Hepatocyte (in vitro differentiated cells): ENCODE measurements around the gene FLCN. TPM values are rescaled to one million over a fixed set of nuclear protein-coding genes. Genes with fewer than 3 reads are reported as not detected.

Experiments
- DNase-seq: peaks from one replicate; pipeline ENCODE4 v3.0.0-alpha.2; 2016; ENCODE audit warnings: low spot score
- H2AFZ ChIP-seq: fragments of 200-600 bp; sonication (generic); 2 replicates; pipeline ENCODE4 v1.6.0; 2016; ENCODE audit warnings: antibody characterized with exemption, mild to moderate bottlenecking
- H3K27ac ChIP-seq: fragments of 200-600 bp; sonication (generic); 2 replicates; pipeline ENCODE4 v1.5.1; 2016; ENCODE audit warnings: mild to moderate bottlenecking
- H3K27me3 ChIP-seq: fragments of 200-600 bp; sonication (generic); 2 replicates; pipeline ENCODE4 v1.6.1; 2016
- H3K36me3 ChIP-seq: fragments of 200-600 bp; sonication (generic); replicated peaks from 2 replicates; pipeline ENCODE4 v1.5.1; 2016; ENCODE audit warnings: low read depth; ENCODE audit not compliant: insufficient read depth
- H3K4me1 ChIP-seq: fragments of 200-600 bp; sonication (generic); 2 replicates; pipeline ENCODE4 v1.5.1; 2016; ENCODE audit warnings: mild to moderate bottlenecking, moderate library complexity; ENCODE audit not compliant: insufficient read depth
- H3K4me2 ChIP-seq: fragments of 200-600 bp; sonication (generic); 2 replicates; pipeline ENCODE4 v1.6.0; 2016
- H3K4me3 ChIP-seq: fragments of 200-600 bp; sonication (generic); 2 replicates; pipeline ENCODE4 v1.5.1; 2016; ENCODE audit warnings: mild to moderate bottlenecking
- H3K79me2 ChIP-seq: fragments of 200-600 bp; sonication (generic); 2 replicates; pipeline ENCODE4 v1.6.0; 2017; ENCODE audit warnings: mild to moderate bottlenecking
- H3K9me2 ChIP-seq: fragments of 200-600 bp; sonication (generic); replicated peaks from 2 replicates; pipeline ENCODE4 v1.6.0; 2017; ENCODE audit warnings: mild to moderate bottlenecking; ENCODE audit not compliant: insufficient read depth
- H3K9me3 ChIP-seq: fragments of 200-600 bp; sonication (generic); 2 replicates; pipeline ENCODE4 v1.5.1; 2016; ENCODE audit warnings: low read depth, mild to moderate bottlenecking
- H4K20me1 ChIP-seq: fragments of 200-600 bp; sonication (generic); 2 replicates; pipeline ENCODE4 v1.6.0; 2016; ENCODE audit warnings: mild to moderate bottlenecking; ENCODE audit not compliant: insufficient read depth, poor library complexity, severe bottlenecking
- CTCF ChIP-seq: fragments of 200-600 bp; sonication (generic); IDR thresholded peaks from 2 replicates; pipeline ENCODE4 v1.5.1; 2016; ENCODE audit warnings: antibody characterized with exemption, mild to moderate bottlenecking; ENCODE audit not compliant: poor library complexity
- EZH2 ChIP-seq: fragments of 200-600 bp; sonication (generic); IDR thresholded peaks from 2 replicates; pipeline ENCODE4 v1.6.1; 2016; ENCODE audit warnings: antibody characterized with exemption, mild to moderate bottlenecking, borderline replicate concordance
- EZH2phosphoT487 ChIP-seq: fragments of 200-600 bp; sonication (generic); IDR thresholded peaks from one replicate; pipeline ENCODE4 v1.6.1; 2018; ENCODE audit warnings: antibody characterized with exemption, mild to moderate bottlenecking, low read depth, moderate library complexity; ENCODE audit not compliant: unreplicated experiment, severe bottlenecking
- WGBS: methylation state at CpG from one replicate; pipeline ENCODE4 v1.1.6; 2016; ENCODE audit warnings: low lambda C conversion rate; ENCODE audit errors: missing lambda C conversion rate; 5-methylcytosine and 5-hydroxymethylcytosine counted together
- polyA plus RNA-seq: library from polyadenylated mRNA; unstranded; fragments of >200 nt; fragmentation: Nextera tagmentation; extraction: Ambion mirVana; gene quantifications from 2 replicates; pipeline ENCODE4 v1.2.1, GENCODE V29; 2016
- total RNA-seq: library from RNA; depleted of rRNA; stranded (reverse); fragments of >200 nt; gene quantifications from 2 replicates; pipeline ENCODE4 v1.2.3, GENCODE V29; 2014

FLCN gene
- total RNA-seq (51.5 and 66.2 TPM in 2 replicates), polyA plus RNA-seq (31.0 and 39.0 TPM in 2 replicates)

- Histone ChIP-seq H3K27me3 (no peaks in the 10 kb centered on the region), H3K36me3 (no peaks in the 10 kb centered on the region), H4K20me1 (peaks cover 43% of the 10 kb centered on the region), H3K9me3 (no peaks in the 10 kb centered on the region), H3K4me1 (peaks cover 34% of the 10 kb centered on the region), H3K27ac (peak within 1 kb of the TSS; percentile 98), H3K79me2 (peaks cover 47% of the 10 kb centered on the region), H3K4me3 (peak within 1 kb of the TSS; percentile 73), H3K9me2 (no peaks in the 10 kb centered on the region), H2AFZ (peak within 1 kb of the TSS; percentile 81), H3K4me2 (peak within 1 kb of the TSS; percentile 77)
- peak; percentile 93 for DNase-seq
- 1% methylated on average over 53 of the region's 53 CpGs for WGBS
- TF ChIP-seq CTCF, result no peak
These were observed at the start of gene FLCN for GRCh38 chr17:17237026-17237799. TSS of gene FLCN (minus strand) at chr17:17237168. CDS start at chr17:17228137, 9,031 bp downstream.

- no peaks in the 10 kb centered on the region for H3K79me2 ChIP-seq
- no peak for DNase-seq
- H3K36me3 ChIP-seq, result no peaks in the 10 kb centered on the region
- no peaks in the 10 kb centered on the region for H3K27me3 ChIP-seq
- TF ChIP-seq EZH2phosphoT487 (no peak), CTCF (no peak)
- H2AFZ ChIP-seq, result no peak overlapping the region
- H3K4me3 ChIP-seq, result no peak overlapping the region
- H3K4me2 ChIP-seq, result no peak overlapping the region
- no peak overlapping the region for H3K27ac ChIP-seq
- 95% methylated on average over 5 of the region's 5 CpGs for WGBS
- H4K20me1 ChIP-seq, result no peaks in the 10 kb centered on the region
- H3K4me1 ChIP-seq, result peaks cover 6% of the 10 kb centered on the region
- H3K9me2 ChIP-seq, result no peaks in the 10 kb centered on the region
- no peaks in the 10 kb centered on the region for H3K9me3 ChIP-seq
These were observed 49.0 kb upstream of the FLCN start for GRCh38 chr17:17285951-17286350.

- Histone ChIP-seq H3K4me3 (peak within 1 kb of the TSS; percentile 65), H4K20me1 (peaks cover 39% of the 10 kb centered on the region), H3K27me3 (no peaks in the 10 kb centered on the region), H3K9me3 (no peaks in the 10 kb centered on the region), H2AFZ (peak within 1 kb of the TSS; percentile 90), H3K36me3 (no peaks in the 10 kb centered on the region), H3K4me1 (peaks cover 17% of the 10 kb centered on the region), H3K79me2 (peaks cover 45% of the 10 kb centered on the region), H3K27ac (peak within 1 kb of the TSS; percentile 95), H3K4me2 (peak within 1 kb of the TSS; percentile 92), H3K9me2 (no peaks in the 10 kb centered on the region)
- TF ChIP-seq EZH2 (no peak), CTCF (no peak), EZH2phosphoT487 (no peak)
- DNase-seq, result peak; percentile 99
- under 1% methylated on average over 62 of the region's 80 CpGs for WGBS
These were observed 43.9 kb upstream of the FLCN start, which contains the start of gene COPS3 for GRCh38 chr17:17280613-17281549. TSS of gene COPS3 (minus strand) at chr17:17281246. CDS start at chr17:17281186, 60 bp downstream.
